HS-5 (cell line): ENCODE results near the gene PGAP3.
A peak's percentile ranks its signal among the peaks of the same experiment; 100 is the strongest.

Experiments
- DNase-seq: peaks from one replicate; pipeline ENCODE4 v3.0.0-alpha.2; 2012; ENCODE audit warnings: low read depth

PGAP3 gene

GRCh38 chr17:39621523-39622379 is 66.1 kb downstream of the PGAP3 start:
- DNase-seq = peak; percentile 68
